AML-193 (cell line): Measurements from ENCODE around the gene KMT2C.

Experiments used
- DNase-seq, 2 experiments: peaks; one replicate each; lab custom pipeline; 2025; lab: John Stamatoyannopoulos, UW

The KMT2C gene

DNA sequence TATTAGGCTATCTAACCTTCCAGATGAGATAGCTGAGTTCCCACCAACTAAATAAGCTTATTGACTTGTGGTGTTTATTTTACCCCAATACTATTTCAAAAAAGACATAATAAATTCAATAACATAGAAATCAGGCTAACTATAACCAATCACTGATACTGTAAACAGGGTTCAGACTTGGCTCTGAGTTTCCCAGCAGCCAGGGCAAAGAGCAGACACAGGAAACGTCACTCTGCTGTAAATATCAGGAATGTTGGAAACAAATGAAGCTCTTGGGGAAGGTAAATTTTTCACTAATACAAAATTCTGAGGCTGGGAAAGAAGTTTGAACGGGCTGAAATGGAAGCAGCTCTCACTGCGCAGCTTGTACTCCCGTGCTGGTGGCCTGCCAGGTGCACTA lies 295.7 kb downstream of the KMT2C start:
- no peak for DNase-seq

DNA sequence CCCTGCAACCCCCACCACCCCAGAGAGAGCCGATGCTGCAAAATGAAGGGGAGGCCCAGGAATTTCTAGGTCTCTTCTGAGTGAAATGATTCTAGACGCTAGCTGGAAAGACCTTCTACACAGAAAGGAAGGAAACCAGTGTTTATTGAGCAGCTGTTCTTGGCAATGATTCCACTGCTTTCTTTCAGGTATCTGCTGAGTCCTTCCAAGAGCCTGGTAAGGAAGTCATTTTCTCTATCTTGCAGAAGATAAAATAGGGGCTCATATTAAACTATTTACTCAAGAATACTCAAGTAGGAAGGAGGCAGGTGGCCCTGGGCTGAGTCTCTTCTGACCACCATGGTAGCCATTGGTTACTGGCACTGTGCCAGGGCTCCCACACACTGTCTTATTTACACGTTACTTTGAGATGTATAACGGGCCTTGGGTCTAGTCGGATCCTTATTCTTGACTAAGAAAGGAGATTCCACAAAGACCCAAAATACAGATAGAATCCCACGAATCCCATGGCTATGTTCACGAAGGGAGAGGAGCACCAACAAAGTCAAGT lies 298.3 kb downstream of the KMT2C start:
- no peak for DNase-seq

DNA sequence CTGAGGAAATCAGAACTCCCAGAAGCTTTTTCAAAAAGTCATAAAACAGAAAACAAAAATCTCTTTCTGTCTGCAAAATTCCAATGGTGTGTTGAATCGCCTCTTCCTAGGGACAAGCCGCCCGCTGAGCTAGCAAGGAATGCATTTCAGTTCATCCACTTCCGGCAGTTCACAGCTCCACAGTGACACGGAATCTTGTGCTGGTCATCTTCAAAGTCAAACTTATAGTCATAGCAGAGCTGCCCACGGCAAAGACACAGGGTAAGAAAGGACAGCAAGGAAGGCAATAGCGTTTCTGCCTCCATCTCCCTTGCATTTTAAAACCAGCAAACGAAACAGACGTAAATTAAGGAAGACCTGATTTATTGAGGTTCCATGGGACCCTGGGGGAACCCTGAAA lies 299.1 kb downstream of the KMT2C start:
- DNase-seq: no peak

DNA sequence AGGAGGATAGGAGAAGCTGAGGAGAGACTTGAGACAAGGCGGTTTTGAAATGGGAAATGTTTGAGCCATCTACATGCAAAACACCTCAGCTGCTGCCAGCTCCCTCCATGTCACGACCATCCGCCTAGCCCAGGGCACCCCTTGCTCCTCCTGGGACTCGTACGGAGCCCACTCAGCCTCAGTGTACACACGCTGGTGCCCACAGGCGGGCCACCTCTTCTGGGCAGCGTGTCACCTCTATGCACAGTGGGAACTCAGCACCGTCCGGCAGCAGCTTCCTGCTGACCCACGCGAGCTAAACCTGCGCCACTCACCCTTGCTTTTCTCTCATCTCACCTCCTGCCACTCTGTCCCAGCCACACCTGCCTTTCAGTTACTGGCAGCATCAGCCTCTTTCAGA lies 302.0 kb downstream of the KMT2C start:
- DNase-seq: no peak

DNA sequence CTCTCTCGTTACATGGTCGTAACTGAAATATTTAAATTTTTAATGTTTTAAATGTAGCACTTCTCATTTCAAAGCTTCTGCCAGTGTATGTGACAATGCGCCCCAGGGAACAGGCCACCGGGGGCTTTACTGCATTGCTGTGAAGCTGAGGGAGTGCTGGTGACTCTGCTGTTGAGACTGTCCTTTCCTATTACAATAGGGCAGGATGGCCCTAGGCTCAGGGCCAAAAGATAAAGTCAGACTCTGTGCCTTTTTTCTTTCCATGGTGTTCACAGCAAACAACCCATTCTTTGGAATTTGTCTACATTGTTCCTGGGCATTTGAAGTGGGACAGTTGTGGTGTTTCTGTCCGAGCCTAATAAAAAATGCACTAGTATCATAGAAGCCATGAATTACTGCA lies 303.0 kb downstream of the KMT2C start:
- no peak for DNase-seq

DNA sequence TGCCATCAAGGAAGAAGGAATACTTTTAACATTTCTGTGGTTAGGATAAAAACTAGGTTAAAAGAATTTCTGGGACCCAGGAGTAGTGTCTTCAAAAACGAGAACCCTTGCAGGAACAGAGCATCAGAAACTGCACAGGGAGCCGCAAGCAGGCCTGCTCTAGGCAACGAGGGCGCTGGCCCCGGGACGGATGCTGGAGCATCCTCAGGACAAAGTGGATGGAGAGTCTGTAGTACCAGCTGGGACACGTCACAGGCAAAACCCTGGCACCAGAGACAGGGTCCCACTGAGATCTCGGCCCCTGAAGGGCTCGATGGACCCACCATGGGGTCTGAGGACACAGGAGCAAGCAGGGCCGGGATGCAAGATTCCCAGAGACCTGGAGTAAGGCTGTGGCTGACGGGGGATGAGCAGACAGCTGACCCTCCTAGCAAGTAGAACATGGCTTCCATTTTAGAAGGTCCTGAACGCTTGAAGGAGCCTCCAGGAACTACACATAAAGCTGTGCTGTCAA lies 303.8 kb downstream of the KMT2C start:
- no peak for DNase-seq

DNA sequence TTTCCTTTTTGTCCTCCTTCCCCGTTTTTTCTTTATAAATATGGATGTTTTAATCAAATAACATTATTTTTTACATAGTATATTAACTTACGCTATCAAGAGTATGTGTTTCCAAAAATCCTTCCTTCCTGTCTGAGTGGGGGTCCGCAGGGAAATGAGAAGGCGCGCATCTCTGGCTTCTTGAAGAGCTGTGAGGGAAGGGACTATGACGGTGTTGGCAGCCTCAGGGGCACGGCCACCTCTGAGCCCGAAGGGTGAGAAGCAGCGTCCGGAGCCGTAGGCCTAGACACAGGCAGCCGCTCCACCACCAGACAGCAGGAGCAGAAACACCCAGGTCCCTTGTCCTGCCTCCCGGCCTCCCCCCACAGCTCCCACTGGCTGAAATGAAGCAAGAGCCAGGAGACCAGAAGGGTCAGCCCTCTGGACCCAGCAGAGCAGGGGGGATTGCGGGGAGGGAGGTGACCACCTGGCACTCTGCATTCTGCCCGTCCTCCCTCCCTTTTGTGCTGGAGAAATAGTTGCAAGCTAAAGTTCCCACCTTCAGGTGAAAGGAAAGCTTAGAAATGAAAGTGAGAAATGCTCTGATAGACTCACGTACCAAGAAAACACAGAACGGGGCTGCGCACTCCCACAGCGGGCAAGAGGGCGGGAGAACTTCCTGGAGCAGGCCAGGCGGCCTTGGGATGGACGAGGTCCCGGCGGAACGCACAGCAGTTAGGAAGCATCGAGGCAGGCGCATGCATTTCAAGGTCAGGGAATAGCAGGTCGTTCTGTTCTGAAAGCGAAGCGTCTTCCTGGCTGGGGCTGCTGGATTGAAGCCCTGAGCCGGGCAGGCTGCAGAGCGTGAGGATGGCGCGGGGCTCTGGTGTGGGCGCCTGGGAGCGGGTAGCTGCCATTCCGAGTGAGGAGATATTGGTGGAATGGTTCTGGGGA lies 304.9 kb downstream of the KMT2C start:
- DNase-seq: no peak

DNA sequence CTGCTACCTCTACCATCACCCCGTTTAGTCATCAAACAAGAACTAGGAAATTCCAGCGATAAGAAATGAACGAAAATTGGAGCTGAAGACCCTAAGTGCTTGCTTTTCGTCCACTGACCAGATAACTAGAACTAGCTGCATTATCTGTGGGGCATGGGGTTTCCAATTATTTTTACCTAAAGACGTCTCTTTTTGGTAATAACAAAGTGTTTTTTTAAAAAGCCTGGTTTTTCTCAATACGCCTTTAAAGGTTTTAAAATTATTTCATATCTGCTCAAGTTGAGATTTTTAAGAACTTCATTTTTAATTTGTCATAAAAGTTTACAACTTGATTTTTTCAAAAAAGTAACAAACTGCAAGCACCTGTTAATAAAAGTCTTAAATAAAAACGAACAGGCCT lies 306.1 kb downstream of the KMT2C start:
- DNase-seq: no peak

DNA sequence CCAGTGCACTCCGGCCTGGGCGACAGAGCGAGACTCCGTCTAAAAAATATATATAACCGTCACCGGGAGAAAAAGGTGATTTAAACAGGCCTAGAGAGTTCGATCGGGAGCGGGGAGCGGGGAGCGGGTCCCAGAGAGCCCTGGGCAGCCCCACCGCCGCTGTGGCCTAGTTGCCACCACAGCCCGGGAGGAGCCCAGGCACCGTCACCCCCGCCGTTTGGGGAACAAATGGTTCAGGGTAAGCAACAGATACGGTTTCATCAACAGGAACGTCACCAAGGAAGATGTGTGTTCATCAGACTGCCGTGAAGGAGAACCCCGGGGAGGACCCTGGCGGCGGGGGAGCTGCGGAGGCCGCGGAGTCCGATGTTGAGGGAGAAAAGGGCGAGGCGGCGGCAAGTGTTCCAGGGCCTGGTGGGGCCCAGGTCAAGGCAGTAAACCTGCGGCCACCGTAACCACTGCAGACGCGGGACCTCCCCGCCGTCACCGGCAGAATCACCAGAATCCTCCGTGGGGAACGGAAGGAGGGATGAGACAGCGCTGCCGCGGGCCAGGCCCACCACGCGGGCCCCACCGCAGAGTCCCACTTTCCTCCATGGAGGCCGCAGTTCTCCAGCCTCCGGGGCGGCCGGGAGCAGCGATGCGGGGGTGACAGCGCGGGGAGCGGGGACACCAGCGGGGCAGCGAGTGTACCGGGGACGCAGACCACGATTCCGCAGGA lies 306.9 kb downstream of the KMT2C start:
- DNase-seq: no peak

DNA sequence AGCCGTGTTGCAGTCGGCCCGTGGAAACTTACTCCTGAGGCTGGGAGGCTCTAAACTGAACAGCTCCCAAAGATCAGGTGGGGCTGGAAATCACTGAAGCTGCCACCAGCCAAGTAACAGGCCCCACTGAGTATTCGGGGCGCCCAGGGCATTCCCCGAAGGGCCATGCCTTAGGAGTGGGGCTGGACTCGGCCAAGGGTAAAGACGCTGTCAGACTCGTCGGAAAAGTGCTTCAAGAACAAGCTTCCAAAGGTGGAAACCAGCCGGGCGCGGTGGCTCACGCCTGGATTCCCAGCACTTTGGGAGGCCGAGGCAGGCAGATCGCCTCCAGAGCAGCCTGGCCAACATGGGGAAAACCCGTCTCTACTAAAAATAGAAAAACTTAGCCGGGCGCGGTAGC lies 307.6 kb downstream of the KMT2C start:
- no peak for DNase-seq

DNA sequence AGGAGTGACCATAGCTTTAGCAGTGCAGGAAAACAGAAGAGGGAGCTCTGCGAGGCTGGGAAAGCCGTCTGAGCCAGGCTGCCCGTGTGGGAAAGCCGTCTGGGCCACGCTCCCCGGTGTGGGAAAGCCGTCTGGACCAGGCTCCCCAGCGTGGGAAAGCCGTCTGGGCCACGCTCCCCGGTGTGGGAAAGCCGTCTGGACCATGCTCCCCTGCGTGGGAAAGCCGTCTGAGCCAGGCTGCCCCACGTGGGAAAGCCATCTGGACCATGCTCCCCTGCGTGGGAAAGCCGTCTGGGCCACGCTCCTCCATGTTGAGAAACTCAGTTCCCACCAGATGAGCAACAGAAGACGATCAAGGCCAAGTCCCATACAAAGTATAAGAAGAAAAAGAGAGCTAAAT lies 308.6 kb downstream of the KMT2C start:
- no peak for DNase-seq

DNA sequence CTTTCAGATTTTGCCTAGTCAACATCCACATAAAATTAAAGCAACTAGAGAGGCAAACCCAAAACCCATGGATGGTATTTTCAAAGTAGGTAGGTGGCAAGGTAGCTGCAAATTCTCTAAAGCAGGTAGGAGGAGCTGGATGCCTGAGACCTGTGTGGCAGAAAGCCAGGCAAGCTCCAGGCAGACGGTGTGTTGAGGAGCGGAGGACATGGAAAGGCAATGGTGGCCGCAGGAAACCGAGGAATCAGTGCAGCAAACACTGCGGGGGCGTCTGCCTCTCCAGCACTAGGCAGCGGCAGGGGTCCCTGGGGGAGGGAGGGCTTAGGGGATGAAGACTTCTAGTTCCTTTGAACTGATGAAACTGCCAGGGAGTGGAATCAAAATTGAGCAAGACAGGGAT lies 309.1 kb downstream of the KMT2C start:
- no peak for DNase-seq

DNA sequence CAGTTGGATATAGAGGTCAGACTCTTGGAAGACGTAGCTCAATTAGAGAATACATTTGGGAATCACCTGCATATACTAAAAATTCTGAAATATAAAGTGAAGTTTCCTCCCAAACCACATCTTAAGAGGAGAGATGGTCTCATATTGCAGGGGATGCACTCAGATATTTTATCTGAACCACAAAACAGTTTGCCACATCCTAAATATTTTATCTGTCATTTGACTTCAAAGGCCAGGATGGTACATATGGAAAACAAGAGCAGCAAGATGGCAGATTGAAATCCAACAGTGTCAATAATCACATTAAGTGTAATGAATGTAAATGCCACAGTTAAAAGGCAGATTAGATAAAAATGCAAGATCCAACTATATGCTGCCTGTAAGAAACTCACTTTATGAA lies 313.3 kb downstream of the KMT2C start:
- DNase-seq: no peak

DNA sequence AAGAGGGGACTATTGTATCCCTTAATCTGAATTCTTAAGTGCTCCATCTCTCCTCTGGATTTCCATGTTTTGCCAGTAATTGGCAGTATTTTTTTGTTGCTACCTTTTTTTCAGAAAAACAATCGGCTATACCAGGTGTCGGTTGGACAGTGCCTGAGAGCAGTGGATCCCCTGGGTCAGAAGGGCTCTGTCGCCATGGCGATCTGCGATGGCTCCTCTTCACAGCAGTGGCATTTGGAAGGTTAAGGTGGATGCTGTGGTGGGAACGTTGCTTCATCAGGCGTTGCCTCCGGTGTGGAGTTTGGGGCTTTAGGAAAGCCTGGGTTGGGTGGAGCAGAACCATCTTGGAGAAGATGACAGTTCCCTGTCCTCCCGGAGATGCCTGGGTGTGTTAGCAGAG lies 314.4 kb downstream of the KMT2C start:
- DNase-seq: no peak

DNA sequence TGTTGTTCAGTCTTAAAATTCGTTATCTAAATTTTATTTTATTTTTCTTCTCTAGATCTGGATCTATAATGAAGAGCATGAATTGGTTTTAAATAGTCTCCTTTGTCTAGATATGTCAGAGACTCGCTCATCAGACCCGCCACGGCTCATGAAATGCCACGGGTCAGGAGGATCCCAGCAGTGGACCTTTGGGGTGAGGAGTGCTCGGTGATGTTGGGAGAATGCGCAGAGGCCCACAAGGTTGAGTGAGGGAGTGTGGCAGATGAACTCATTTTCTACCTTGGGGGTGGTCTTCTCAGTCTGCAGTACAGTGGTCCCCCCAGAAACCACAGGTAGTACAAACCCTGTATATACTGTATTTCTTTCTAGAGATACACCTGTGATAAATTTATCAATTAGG lies 315.0 kb downstream of the KMT2C start:
- no peak for DNase-seq

DNA sequence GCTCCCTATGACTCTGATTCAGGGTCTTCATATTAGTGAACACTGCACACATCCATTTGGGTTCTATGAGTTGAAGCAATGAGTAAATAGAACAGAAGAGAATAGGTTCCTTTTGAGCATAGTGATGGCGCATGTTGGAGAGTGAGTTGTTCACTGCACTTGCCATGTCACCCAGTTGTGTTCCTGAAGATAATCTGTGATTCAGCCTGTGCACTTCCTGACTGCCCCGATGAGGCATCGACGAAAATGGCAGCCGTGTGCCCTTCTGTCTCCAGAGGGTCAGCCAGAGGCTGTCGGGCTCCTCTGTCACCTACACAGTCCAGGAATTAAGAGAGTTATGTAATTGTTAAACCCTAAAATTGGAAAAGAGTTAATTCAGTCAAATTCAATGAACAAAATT lies 315.6 kb downstream of the KMT2C start:
- DNase-seq: no peak

DNA sequence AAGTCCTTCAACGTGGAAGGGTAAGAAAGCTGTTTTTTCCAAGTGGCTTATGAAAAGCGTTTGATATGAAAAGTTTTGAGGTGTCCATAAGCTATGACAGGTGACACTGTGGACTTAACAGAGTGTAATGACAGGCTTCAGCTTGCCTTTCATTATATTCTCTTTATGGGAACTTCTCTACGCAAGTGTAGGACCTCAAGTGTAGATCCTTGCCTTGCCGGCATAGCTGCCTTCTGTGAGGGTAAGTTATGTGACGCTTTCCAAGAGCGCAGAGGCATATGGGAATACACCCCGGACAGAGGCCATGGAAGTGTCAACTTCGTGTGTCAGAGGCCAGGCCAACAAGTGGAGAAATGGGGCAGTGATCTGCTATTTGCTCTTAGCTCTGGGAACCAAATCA lies 318.4 kb downstream of the KMT2C start:
- no peak for DNase-seq

DNA sequence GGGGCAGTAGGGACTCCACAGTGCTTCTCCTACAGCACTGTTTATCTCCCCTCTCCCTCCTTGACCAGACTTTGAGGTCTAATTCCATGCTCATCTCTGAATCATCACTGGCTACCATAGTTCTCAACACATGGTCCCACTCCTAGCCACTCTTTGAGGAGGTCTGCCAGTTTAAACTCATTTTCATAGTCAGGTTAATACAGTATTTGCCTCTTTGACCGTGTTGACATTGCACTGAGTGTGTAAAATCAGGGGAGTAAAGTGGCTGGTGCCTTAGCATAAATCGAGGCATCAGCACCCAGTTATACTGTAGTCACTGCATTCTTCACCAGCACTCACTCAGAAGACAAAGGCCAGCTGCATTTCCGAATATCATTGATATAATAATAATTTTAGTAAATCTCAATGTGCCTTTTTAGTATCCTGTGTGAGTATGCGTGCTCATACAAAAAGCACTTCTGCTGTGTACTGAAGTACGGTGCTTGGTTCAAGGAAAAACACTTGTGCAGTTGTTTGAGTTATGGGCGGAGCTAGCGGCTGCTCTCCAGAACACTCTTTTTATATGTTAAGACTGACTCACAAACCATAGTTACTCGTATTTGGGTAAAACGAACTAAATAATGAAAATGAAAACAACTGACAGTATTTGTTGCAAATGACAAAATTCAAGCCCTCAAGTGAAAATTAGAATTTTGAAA lies 320.6 kb downstream of the KMT2C start:
- DNase-seq: no peak

DNA sequence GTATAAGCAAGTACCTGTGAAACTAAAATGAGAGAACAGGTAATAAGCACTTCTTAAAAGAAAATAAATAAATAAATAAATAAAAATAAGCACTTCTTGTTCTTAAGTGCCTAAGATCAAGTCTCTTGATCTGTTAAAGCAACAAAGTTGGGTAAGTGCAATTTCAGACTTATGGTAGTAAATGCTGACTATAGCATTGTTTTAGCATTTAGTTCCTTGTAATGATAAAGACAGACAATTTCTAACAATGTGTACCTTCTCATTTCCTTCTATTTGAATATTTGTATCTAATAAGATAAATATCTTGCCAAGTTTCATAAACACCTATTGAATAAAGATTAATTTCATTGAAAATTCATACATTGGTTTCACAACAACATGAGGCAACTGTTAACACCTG lies 323.0 kb downstream of the KMT2C start:
- no peak for DNase-seq

DNA sequence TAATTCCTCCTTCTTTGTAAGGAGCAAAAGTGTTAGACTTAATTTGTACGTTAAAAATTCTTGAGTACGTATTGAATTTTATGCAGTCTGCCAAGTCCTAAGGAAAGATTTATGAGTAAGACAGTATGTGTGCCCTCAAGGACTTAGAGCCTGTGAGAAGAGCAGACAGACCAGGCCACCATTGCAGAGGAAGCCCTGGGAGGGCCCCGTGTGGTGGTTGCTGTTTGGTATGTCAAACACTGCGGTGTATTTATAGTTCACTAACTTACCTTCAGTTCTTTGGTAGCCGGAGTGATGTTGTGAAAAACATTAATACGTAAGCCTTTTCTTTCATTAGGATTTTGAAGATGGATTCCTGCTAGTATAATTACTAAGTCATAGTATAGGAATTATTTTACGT lies 327.4 kb downstream of the KMT2C start:
- DNase-seq: no peak

DNA sequence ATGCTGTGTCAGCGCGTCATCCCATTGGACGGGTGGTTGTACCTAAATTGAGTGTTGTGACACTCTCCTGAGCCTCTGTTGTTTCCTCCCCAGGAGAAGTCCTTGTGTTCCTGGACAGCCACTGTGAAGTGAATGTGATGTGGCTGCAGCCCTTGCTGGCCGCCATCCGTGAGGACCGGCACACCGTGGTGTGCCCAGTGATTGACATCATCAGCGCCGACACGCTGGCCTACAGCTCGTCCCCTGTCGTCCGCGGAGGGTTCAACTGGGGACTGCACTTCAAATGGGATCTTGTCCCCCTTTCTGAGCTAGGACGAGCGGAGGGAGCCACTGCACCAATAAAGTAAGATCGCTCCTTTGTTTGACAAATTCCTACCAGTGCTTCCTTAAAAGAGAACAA lies 327.9 kb downstream of the KMT2C start:
- DNase-seq: no peak

DNA sequence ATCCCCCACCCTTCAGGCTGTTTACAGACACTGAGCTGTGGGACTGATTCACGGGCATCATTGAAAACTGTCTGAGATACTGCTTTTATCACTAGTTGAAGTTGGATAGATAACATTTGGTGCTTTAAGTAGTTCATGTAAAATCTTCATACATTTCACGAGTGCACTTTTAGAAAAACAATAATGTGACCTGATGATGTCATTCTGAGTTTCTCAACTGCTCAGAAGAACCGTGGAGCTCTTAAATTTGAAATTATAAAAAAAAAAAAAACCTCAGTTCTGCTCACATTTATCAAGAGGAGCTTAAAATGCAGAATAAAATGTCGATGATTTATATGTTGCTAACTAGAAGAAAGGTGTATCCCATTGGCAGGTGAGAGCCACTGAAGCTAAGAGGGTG lies 328.8 kb downstream of the KMT2C start:
- DNase-seq: no peak
